Endothelial cell of umbilical vein (primary cell): ENCODE measurements around the gene AP2A2. TPM values are rescaled to one million over a fixed set of nuclear protein-coding genes. Genes with fewer than 3 reads are reported as not detected.

Source experiments
- BruUV-seq: library from RNA; stranded (reverse); fragments of 400-500 nt; replicated peaks from 2 replicates; lab custom pipeline; 2021; lab: Mats Ljungman, UMichigan
- CTCF ChIA-PET: fragments of 300-600, 350-600 bp; sonication (Branson Sonifier 250); formaldehyde crosslinking; loops from one replicate; lab custom pipeline; 2021; ENCODE audit warnings: antibody characterized with exemption, inconsistent platforms; lab: Charles Lee
- POLR2A ChIA-PET: fragments of 300-600, 350-600 bp; sonication (Branson Sonifier 250); formaldehyde crosslinking; loops from one replicate; lab custom pipeline; 2021; ENCODE audit warnings: antibody characterized with exemption, inconsistent platforms; lab: Charles Lee
- DNase-seq: peaks from one replicate; pipeline ENCODE4 v3.0.0-alpha.2; 2011; ENCODE audit warnings: low read depth, low spot score
- FAIRE-seq: peaks from 2 replicates; lab custom pipeline; 2011; peaks lifted over from hg19 to GRCh38; lab: Jason Lieb, UNC
- H2AFZ ChIP-seq: 2 replicates; pipeline ENCODE4 v1.6.0; 2012; ENCODE audit warnings: low read depth, low read length, control low read depth, inconsistent platforms
- H3K27ac ChIP-seq: 2 replicates; pipeline ENCODE4 v1.5.1; 2011; ENCODE audit warnings: low read depth, mild to moderate bottlenecking, control low read depth, low read length, moderate library complexity; ENCODE audit not compliant: insufficient read depth
- H3K27me3 ChIP-seq, 2 experiments: 2 replicates each; pipeline versions ENCODE4 v1.6.0 to v1.6.1; 2011; ENCODE audit warnings: low read length in 2 of 2, mixed read lengths in 1 of 2; ENCODE audit not compliant: control insufficient read depth in 2 of 2, insufficient read depth in 2 of 2
- H3K36me3 ChIP-seq, 2 experiments: 2 replicates in 1 of 2; 3 replicates in 1 of 2; pipeline ENCODE4 v1.5.1; 2011; ENCODE audit warnings: low read length in 2 of 2, mild to moderate bottlenecking in 1 of 2, moderate library complexity in 1 of 2; ENCODE audit not compliant: control insufficient read depth in 2 of 2, insufficient read depth in 2 of 2; ENCODE audit errors: extremely low read depth in 1 of 2
- H3K4me1 ChIP-seq: 3 replicates; pipeline ENCODE4 v1.5.1; 2011; ENCODE audit warnings: mild to moderate bottlenecking, low read length; ENCODE audit not compliant: control insufficient read depth, insufficient read depth; ENCODE audit errors: extremely low read depth
- H3K4me2 ChIP-seq: 2 replicates; pipeline ENCODE4 v1.6.1; 2011; ENCODE audit warnings: low read length, control low read depth, mixed read lengths; ENCODE audit not compliant: insufficient read depth
- H3K4me3 ChIP-seq, 3 experiments: fragments of 200-600 bp in 1 of 3; sonication (generic), shearing (Covaris generic) in 1 of 3; replicated peaks in 1 of 3; 2 replicates each; pipeline ENCODE4 v1.5.1; 2011 to 2016; ENCODE audit warnings: control low read depth in 3 of 3, low read length in 3 of 3, mild to moderate bottlenecking in 2 of 3, inconsistent platforms in 1 of 3, low read depth in 1 of 3, moderate library complexity in 1 of 3; ENCODE audit not compliant: insufficient read depth in 1 of 3
- H3K79me2 ChIP-seq: 2 replicates; pipeline ENCODE4 v1.6.0; 2012; ENCODE audit warnings: low read length, inconsistent platforms; ENCODE audit not compliant: control insufficient read depth, insufficient read depth
- H3K9ac ChIP-seq: replicated peaks from 2 replicates; pipeline ENCODE3; 2011; ENCODE audit warnings: low read length, control low read depth; ENCODE audit not compliant: insufficient read depth; ENCODE audit errors: extremely low read depth
- H3K9me1 ChIP-seq: replicated peaks from 3 replicates; pipeline ENCODE4 v1.6.0; 2011; ENCODE audit warnings: mild to moderate bottlenecking, low read length; ENCODE audit not compliant: control insufficient read depth, insufficient read depth; ENCODE audit errors: extremely low read depth
- H3K9me3 ChIP-seq: replicated peaks from 2 replicates; pipeline ENCODE4 v1.5.1; 2012; ENCODE audit warnings: low read length, inconsistent platforms; ENCODE audit not compliant: control insufficient read depth, insufficient read depth
- H4K20me1 ChIP-seq: replicated peaks from 2 replicates; pipeline ENCODE3; 2011; ENCODE audit warnings: mild to moderate bottlenecking, low read length; ENCODE audit not compliant: control insufficient read depth, insufficient read depth; ENCODE audit errors: extremely low read depth
- EZH2 ChIP-seq: IDR thresholded peaks from 2 replicates; pipeline ENCODE4 v1.6.1; 2012; ENCODE audit warnings: borderline replicate concordance, low read depth, mild to moderate bottlenecking, moderate library complexity, low read length, inconsistent platforms; ENCODE audit not compliant: severe bottlenecking
- GATA2 ChIP-seq: IDR thresholded peaks from 2 replicates; pipeline ENCODE4 v1.7.0; 2011; ENCODE audit warnings: low read depth, mild to moderate bottlenecking, moderate library complexity, mixed read lengths, low read length; ENCODE audit not compliant: insufficient read length, insufficient read depth
- JUN ChIP-seq: IDR thresholded peaks from 2 replicates; pipeline ENCODE4 v1.6.1; 2011; ENCODE audit warnings: borderline replicate concordance, low read depth; ENCODE audit not compliant: insufficient read length, insufficient read depth
- POLR2A ChIP-seq: IDR thresholded peaks from 2 replicates; pipeline ENCODE4 v1.6.1; 2012; ENCODE audit warnings: low read depth, mild to moderate bottlenecking, control low read depth, low read length
- POLR2AphosphoS5 ChIP-seq: IDR thresholded peaks from 2 replicates; pipeline ENCODE4 v1.6.1; 2012; ENCODE audit warnings: low read depth, mild to moderate bottlenecking, control low read depth, low read length, moderate library complexity; ENCODE audit not compliant: insufficient read depth
- dilution Hi-C: fragments of 300-500 bp; cut with MboI; formaldehyde crosslinking; loops from one replicate; pipeline ENCODE4 v1.15.0; 2019; ENCODE audit warnings: low sequenced_read_pairs; ENCODE audit not compliant: extremely low pct_ligation_motif_present
- intact Hi-C: fragments of 100-400 bp; cut with micrococcal nuclease; formaldehyde crosslinking; loops from one replicate; pipeline ENCODE4 v1.10.0; 2022
- polyA plus RNA-seq, 4 experiments: library from polyadenylated mRNA; depleted of rRNA in 3 of 4; stranded (reverse) in 3 of 4; unstranded in 1 of 4; fragments of >200 nt; gene quantifications; 2 replicates each; pipeline versions ENCODE4 v1.2.1 to v1.2.3, GENCODE V29; 2011 to 2012; ENCODE audit warnings: missing spikeins in 1 of 4
- total RNA-seq: library from RNA; stranded (reverse); gene quantifications from 2 replicates; pipeline ENCODE4 v1.2.3, GENCODE V29; 2021
- TF ChIP-seq, protein P1 (sequence below): IDR thresholded peaks from 2 replicates; pipeline ENCODE4 v1.6.1; 2011; ENCODE audit not compliant: insufficient read depth, insufficient read length
- TF ChIP-seq, protein P2 (sequence below), 2 donors: IDR thresholded peaks; 1 replicate in 1 of 2; 2 replicates in 1 of 2; pipeline ENCODE4 v1.5.1; 2011; ENCODE audit warnings: low read length in 2 of 2, mild to moderate bottlenecking in 2 of 2, moderate library complexity in 2 of 2, control low read depth in 1 of 2, inconsistent platforms in 1 of 2, low read depth in 1 of 2; ENCODE audit not compliant: insufficient read depth in 1 of 2; ENCODE audit errors: extremely low read depth in 1 of 2

AP2A2 gene
- total and polyA plus RNA-seq, 2 donors (not counting 3 experiments of a cell fraction or from before 2014, with no cell fraction given): 89.5 to 92.6 TPM

DNA sequence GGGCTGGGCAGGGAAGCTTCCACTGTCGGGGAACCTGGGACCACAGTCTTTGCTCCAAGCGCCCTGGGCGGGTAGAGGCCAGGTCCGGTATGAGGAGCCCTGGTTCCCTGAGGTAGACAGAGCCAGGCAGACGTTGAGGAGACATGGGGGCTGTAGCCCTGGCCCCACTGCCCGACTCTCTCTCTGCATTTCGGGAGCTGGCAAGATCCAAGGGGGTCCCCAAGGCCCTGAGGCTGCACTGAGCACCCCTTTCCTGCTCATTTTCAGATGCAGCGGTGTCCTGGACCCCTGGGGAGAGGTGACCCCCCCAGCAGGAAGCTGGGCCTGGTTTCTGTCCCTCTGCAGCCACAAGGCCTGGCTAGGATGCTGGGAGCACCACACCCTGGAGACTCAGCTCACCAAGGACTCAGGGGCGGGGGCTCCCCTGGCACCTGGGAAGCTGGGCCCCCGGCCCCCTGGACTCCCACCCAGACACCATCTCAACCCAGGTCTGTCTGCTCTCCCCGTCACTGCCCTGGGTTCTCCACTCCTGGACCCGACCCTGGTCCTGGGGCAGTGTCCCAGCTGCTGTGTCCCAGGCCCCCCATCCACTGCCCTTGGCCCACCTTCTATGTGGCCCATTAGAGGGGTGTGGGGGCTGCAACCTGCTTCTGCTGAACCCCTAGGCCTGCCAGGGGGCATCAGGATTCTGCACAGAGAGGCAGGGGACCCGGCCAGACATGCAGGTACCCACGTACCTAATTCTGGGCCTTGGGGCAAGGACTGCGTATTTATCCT lies 125.9 kb downstream of the AP2A2 start:
- DNase-seq: no peak
- H3K9ac ChIP-seq: no peak overlapping the region
- H3K27me3 ChIP-seq: peaks cover 4 to 5% of the 10 kb centered on the region in 2 experiments
- no peak overlapping the region for H3K27ac ChIP-seq
- no peaks in the 10 kb centered on the region for H3K9me1 ChIP-seq
- H3K4me2 ChIP-seq: no peak overlapping the region
- no peak for FAIRE-seq
- no peaks in the 10 kb centered on the region for H3K4me1 ChIP-seq
- intact Hi-C loops: loop anchor here (1.0 to 5.0 kb wide), 3 partner anchors 139 to 203 kb away; partner anchors contain the start of gene CHID1
- dilution Hi-C loops: no loop called here
- BruUV-seq: no TSS peak
- TF ChIP-seq EZH2: no peak
- no peak for TF ChIP-seq POLR2A
- TF ChIP-seq, protein P1, sequence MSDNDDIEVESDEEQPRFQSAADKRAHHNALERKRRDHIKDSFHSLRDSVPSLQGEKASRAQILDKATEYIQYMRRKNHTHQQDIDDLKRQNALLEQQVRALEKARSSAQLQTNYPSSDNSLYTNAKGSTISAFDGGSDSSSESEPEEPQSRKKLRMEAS: no peak
- no peak for TF ChIP-seq POLR2AphosphoS5
- TF ChIP-seq JUN: no peak
- TF ChIP-seq GATA2: no peak
- TF ChIP-seq, protein P2, sequence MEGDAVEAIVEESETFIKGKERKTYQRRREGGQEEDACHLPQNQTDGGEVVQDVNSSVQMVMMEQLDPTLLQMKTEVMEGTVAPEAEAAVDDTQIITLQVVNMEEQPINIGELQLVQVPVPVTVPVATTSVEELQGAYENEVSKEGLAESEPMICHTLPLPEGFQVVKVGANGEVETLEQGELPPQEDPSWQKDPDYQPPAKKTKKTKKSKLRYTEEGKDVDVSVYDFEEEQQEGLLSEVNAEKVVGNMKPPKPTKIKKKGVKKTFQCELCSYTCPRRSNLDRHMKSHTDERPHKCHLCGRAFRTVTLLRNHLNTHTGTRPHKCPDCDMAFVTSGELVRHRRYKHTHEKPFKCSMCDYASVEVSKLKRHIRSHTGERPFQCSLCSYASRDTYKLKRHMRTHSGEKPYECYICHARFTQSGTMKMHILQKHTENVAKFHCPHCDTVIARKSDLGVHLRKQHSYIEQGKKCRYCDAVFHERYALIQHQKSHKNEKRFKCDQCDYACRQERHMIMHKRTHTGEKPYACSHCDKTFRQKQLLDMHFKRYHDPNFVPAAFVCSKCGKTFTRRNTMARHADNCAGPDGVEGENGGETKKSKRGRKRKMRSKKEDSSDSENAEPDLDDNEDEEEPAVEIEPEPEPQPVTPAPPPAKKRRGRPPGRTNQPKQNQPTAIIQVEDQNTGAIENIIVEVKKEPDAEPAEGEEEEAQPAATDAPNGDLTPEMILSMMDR (IDR thresholded peaks at IDR 0.05; ENCODE audit: extremely low read depth in 1 of 2, insufficient read depth in 1 of 2, low read depth in 1 of 2, low read length in 2 of 2): no peak
- no peak overlapping the region for H3K4me3 ChIP-seq
- H4K20me1 ChIP-seq: no peaks in the 10 kb centered on the region
- POLR2A ChIA-PET: no interaction called here
- no peaks in the 10 kb centered on the region for H3K36me3 ChIP-seq
- no peaks in the 10 kb centered on the region for H3K79me2 ChIP-seq
- CTCF ChIA-PET: interaction anchor here (0.7 to 4.9 kb wide), 16 partner anchors 10 to 240 kb away, joined by 3 to 46 read pairs (median 4); partner anchors contain the start of genes AP2A2 and TSPAN4
- H2AFZ ChIP-seq: no peak overlapping the region
- H3K9me3 ChIP-seq: no peaks in the 10 kb centered on the region
